SH-SY5Y (cell line): ENCODE results near the gene CCT3.

Experiments
- GATA2 ChIP-seq: IDR thresholded peaks from 2 replicates; pipeline ENCODE4 v1.6.1; 2011; ENCODE audit warnings: mild to moderate bottlenecking, low read depth, low read length
- GATA3 ChIP-seq: IDR thresholded peaks from 2 replicates; pipeline ENCODE4 v1.6.1; 2011; ENCODE audit warnings: low read depth, mild to moderate bottlenecking, low read length, moderate library complexity

GRCh38 chr1:156368889-156369684 lies 31.0 kb upstream of the CCT3 start, which contains the start of gene RHBG:
- TF ChIP-seq GATA3 (no peak), GATA2 (no peak)
